Endodermal cell (in vitro differentiated cells): ENCODE results near the gene CAMTA1. TPM values are rescaled to one million over a fixed set of nuclear protein-coding genes. Genes with fewer than 3 reads are reported as not detected.

Experiments used
- DNase-seq: peaks from one replicate; pipeline ENCODE4 v3.0.0-alpha.2; 2017
- H3K27ac ChIP-seq: 2 replicates; pipeline ENCODE4 v1.5.1; 2013; ENCODE audit warnings: mild to moderate bottlenecking, low read depth, low read length, moderate library complexity
- H3K27me3 ChIP-seq: 2 replicates; pipeline ENCODE4 v1.6.1; 2013; ENCODE audit warnings: mild to moderate bottlenecking, low read length, moderate library complexity; ENCODE audit not compliant: insufficient read depth, control insufficient read depth, poor library complexity, severe bottlenecking
- H3K36me3 ChIP-seq: 2 replicates; pipeline ENCODE4 v1.7.0; 2013; ENCODE audit warnings: mild to moderate bottlenecking, low read length, moderate library complexity; ENCODE audit not compliant: control insufficient read depth, insufficient read depth
- H3K4me1 ChIP-seq: one replicate; pipeline ENCODE4 v1.7.0; 2013; ENCODE audit warnings: low read length; ENCODE audit not compliant: control insufficient read depth, insufficient read depth
- H3K4me3 ChIP-seq: 2 replicates; pipeline ENCODE4 v1.5.1; 2013; ENCODE audit warnings: mild to moderate bottlenecking, low read length, moderate library complexity
- H3K9ac ChIP-seq: 2 replicates; pipeline ENCODE4 v1.6.1; 2013; ENCODE audit warnings: mild to moderate bottlenecking, low read length, moderate library complexity; ENCODE audit not compliant: poor library complexity, severe bottlenecking; ENCODE audit errors: extremely low read depth
- H3K9me3 ChIP-seq: 2 replicates; pipeline ENCODE4 v1.6.1; 2013; ENCODE audit warnings: mild to moderate bottlenecking, low read length, moderate library complexity; ENCODE audit not compliant: control insufficient read depth
- H3K27ac Mint-ChIP-seq: 2 replicates; pipeline ENCODE4 v1.8.0; 2020; ENCODE audit warnings: mixed read lengths
- H3K27me3 Mint-ChIP-seq: 2 replicates; pipeline ENCODE4 v1.8.0; 2021; ENCODE audit warnings: mild to moderate bottlenecking, mixed read lengths; ENCODE audit not compliant: insufficient read depth
- H3K36me3 Mint-ChIP-seq: 2 replicates; pipeline ENCODE4 v1.8.0; 2020; ENCODE audit warnings: low read depth, mixed read lengths
- H3K4me1 Mint-ChIP-seq: 2 replicates; pipeline ENCODE4 v1.8.0; 2020; ENCODE audit warnings: mixed read lengths
- H3K4me3 Mint-ChIP-seq: 2 replicates; pipeline ENCODE4 v1.8.0; 2020; ENCODE audit warnings: mild to moderate bottlenecking, moderate library complexity, mixed read lengths
- H3K9me3 Mint-ChIP-seq: 2 replicates; pipeline ENCODE4 v1.8.0; 2020; ENCODE audit warnings: mild to moderate bottlenecking, mixed read lengths
- CTCF ChIP-seq: fragments of 200-600 bp; sonication (generic); conservative IDR thresholded peaks from 2 replicates; pipeline ENCODE4 v1.5.0; 2021; ENCODE audit warnings: antibody characterized with exemption, mild to moderate bottlenecking
- WGBS, 2 experiments: methylation state at CpG; one replicate each; pipeline versions ENCODE4 v1.1.5 to v1.1.7; 2013; ENCODE audit warnings: missing lambda C conversion rate in 2 of 2, mixed read lengths in 1 of 2; ENCODE audit not compliant: insufficient coverage in 1 of 2, insufficient read length in 1 of 2; 5-methylcytosine and 5-hydroxymethylcytosine counted together
- total RNA-seq, 2 donors: library from RNA; stranded (reverse); fragmentation: NEBNext Ultra II Directional in 1 of 2; extraction: Animal tissue kit (Norgen Biotek cat#: 25700) in 1 of 2; gene quantifications; 2 replicates in 1 of 2; 3 replicates in 1 of 2; pipeline ENCODE4 v1.2.1, GENCODE V29; 2021

CAMTA1 gene
- total RNA-seq, 2 donors from 2014 or later = 123 to 137 TPM

- WGBS, 2 experiments = 90 to 91% methylated on average over 13 to 21 of the region's 21 CpGs
- Mint-ChIP-seq H3K9me3 (no peaks in the 10 kb centered on the region), H3K4me1 (peaks cover 3% of the 10 kb centered on the region), H3K36me3 (no peaks in the 10 kb centered on the region), H3K4me3 (no peak overlapping the region), H3K27me3 (peaks cover 5% of the 10 kb centered on the region), H3K27ac (no peak overlapping the region)
- no peak overlapping the region for H3K4me3 ChIP-seq
- H3K9me3 ChIP-seq = no peaks in the 10 kb centered on the region
- no peak for DNase-seq
- no peaks in the 10 kb centered on the region for H3K36me3 ChIP-seq
- H3K27me3 ChIP-seq = no peaks in the 10 kb centered on the region
- H3K4me1 ChIP-seq = no peaks in the 10 kb centered on the region
- no peak overlapping the region for H3K27ac ChIP-seq
- no peak overlapping the region for H3K9ac ChIP-seq
- TF ChIP-seq CTCF = no peak
Observed at GRCh38 chr1:7562729-7563605, 777.7 kb downstream of the CAMTA1 start.

DNA sequence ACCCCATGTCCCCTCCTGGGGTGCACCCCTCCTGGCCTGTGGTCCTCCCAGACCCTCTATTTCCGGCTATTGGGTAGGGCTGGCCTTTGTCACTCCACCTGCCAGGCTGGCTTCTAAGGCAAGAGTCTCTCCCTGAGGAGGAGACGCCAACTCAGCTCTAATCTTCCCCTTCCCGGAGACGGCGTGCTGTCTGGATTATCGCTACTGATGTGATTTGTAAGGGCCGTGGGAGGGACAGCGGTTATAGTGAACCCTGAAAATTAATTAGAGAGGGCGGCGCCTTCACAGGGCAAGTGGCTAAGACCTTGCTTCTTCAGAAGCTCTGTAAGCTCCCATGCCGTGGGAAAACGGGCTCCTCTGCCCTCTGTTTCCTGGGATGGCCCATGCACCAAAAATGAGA lies 778.9 kb downstream of the CAMTA1 start:
- Histone ChIP-seq H3K27ac (no peak overlapping the region), H3K27me3 (no peaks in the 10 kb centered on the region), H3K4me1 (no peaks in the 10 kb centered on the region), H3K36me3 (no peaks in the 10 kb centered on the region), H3K9me3 (no peaks in the 10 kb centered on the region), H3K4me3 (no peak overlapping the region), H3K9ac (no peak overlapping the region)
- Mint-ChIP-seq H3K4me1 (peaks cover 3% of the 10 kb centered on the region), H3K9me3 (no peaks in the 10 kb centered on the region), H3K27ac (no peak overlapping the region), H3K36me3 (no peaks in the 10 kb centered on the region), H3K4me3 (no peak overlapping the region), H3K27me3 (peaks cover 4% of the 10 kb centered on the region)
- 95 to 97% methylated on average over 11 to 12 of the region's 12 CpGs for WGBS, 2 experiments
- DNase-seq = no peak
- TF ChIP-seq CTCF = no peak

- Mint-ChIP-seq H3K4me1 (peaks cover 3% of the 10 kb centered on the region), H3K27me3 (no peaks in the 10 kb centered on the region), H3K9me3 (no peaks in the 10 kb centered on the region), H3K27ac (no peak overlapping the region), H3K4me3 (no peak overlapping the region), H3K36me3 (no peaks in the 10 kb centered on the region)
- Histone ChIP-seq H3K36me3 (no peaks in the 10 kb centered on the region), H3K4me3 (no peak overlapping the region), H3K9ac (no peak overlapping the region), H3K4me1 (no peaks in the 10 kb centered on the region), H3K9me3 (no peaks in the 10 kb centered on the region), H3K27ac (no peak overlapping the region), H3K27me3 (no peaks in the 10 kb centered on the region)
- no peak for TF ChIP-seq CTCF
- DNase-seq = no peak
- WGBS, 2 experiments = 89 to 90% methylated on average over 4 to 10 of the region's 10 CpGs
Observed at GRCh38 chr1:7565099-7565750, 780.0 kb downstream of the CAMTA1 start.
